Activated B cell treated with CpG ODN at 0.5 μM for 24 hours (primary cell): ENCODE results near the gene SEC24D. TPM values are rescaled to one million over a fixed set of nuclear protein-coding genes. Genes with fewer than 3 reads are reported as not detected.

Experiments used
- ATAC-seq: fragments of 200-7000 bp; cut with Tn5 transposase; one replicate; pipeline ENCODE4 v1.10.0; 2021; ENCODE audit warnings: low read depth, mild to moderate bottlenecking, moderate library complexity
- CTCF ChIA-PET: fragments of 350-600 bp; sonication (Branson Sonifier 250); formaldehyde crosslinking; loops from one replicate; lab custom pipeline; 2021; ENCODE audit warnings: antibody characterized with exemption; lab: Charles Lee
- POLR2A ChIA-PET: fragments of 350-600 bp; sonication (Branson Sonifier 250); formaldehyde crosslinking; loops from one replicate; lab custom pipeline; 2021; ENCODE audit warnings: antibody characterized with exemption; lab: Charles Lee
- DNase-seq: peaks from one replicate; pipeline ENCODE4 v3.0.0; 2022
- H3K27ac Mint-ChIP-seq: one replicate; pipeline ENCODE4 v1.8.0; 2020; ENCODE audit warnings: mixed read lengths
- H3K27me3 Mint-ChIP-seq: one replicate; pipeline ENCODE4 v1.8.0; 2021; ENCODE audit warnings: mixed read lengths
- H3K36me3 Mint-ChIP-seq: one replicate; pipeline ENCODE4 v1.8.0; 2021; ENCODE audit warnings: low read depth, mixed read lengths
- H3K4me1 Mint-ChIP-seq: one replicate; pipeline ENCODE4 v1.8.0; 2021; ENCODE audit warnings: mixed read lengths
- H3K4me3 Mint-ChIP-seq: one replicate; pipeline ENCODE4 v1.8.0; 2020; ENCODE audit warnings: mild to moderate bottlenecking, mixed read lengths
- H3K9me3 Mint-ChIP-seq: one replicate; pipeline ENCODE4 v1.8.0; 2020; ENCODE audit warnings: mixed read lengths
- intact Hi-C: fragments of 100-400 bp; cut with micrococcal nuclease; formaldehyde crosslinking; loops from one replicate; pipeline ENCODE4 v1.15.1; 2024
- total RNA-seq: library from RNA; stranded (reverse); gene quantifications from 2 replicates; pipeline ENCODE4 v1.2.3, GENCODE V29; 2022
- TF ChIP-seq, protein P1 (sequence below): fragments of 200-600 bp; IDR thresholded peaks from one replicate; pipeline ENCODE4 v1.8.0; 2022; ENCODE audit warnings: antibody characterized with exemption, mild to moderate bottlenecking

The SEC24D gene
- total RNA-seq, 1 donor from 2014 or later, result 19.4 TPM

DNA sequence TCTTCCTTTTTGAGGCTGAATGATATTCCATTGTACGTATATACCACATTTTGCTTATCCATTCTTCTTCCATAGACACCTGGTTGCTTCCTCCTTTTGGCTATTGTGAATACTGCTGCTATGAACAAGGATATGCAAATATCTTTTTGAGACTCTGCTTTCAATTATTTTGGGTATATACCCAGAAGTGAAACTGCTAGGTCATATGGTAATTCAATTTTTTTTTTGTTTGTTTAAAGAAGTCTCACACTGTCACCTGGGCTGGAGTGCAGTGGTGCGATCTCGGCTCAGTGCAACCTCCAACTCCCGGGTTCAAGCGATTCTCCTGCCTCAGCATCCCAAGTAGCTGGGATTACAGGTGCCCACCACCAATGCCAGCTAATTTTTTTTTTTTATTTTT is 75.4 kb downstream of the SEC24D start:
- H3K36me3 Mint-ChIP-seq, result peaks cover 25% of the 10 kb centered on the region
- ATAC-seq (peak; percentile 95), DNase-seq (no peak)

DNA sequence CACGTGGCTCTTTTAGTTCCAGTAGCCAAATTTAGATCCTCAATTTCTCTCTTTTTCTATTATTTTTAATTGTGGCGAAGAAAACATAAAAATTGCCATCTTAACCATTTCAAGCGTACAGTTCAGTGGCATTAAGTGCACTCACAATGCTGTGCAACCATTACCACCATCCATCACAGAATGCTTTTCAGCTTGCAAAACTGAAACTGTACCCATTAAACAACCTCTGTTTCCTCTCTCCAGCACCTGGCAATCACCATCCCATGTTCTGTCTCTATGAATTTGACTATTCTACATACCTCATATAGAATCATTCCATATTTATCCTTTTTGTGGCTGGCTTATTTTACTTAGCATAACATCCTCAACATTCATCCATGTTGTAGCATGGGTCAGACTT is 75.8 kb downstream of the SEC24D start:
- ChIA-PET POLR2A (no interaction called here), CTCF (interaction anchor here (0.7 kb wide), 1 partner anchor 13 kb away, joined by 3 read pairs; no protein-coding TSS in a partner anchor)
- Mint-ChIP-seq H3K27me3 (no peaks in the 10 kb centered on the region), H3K4me3 (peak overlapping the region; percentile 17), H3K36me3 (peaks cover 25% of the 10 kb centered on the region), H3K27ac (peak overlapping the region; percentile 38), H3K4me1 (peaks cover 23% of the 10 kb centered on the region), H3K9me3 (no peaks in the 10 kb centered on the region)
- intact Hi-C loops, result loop anchor here (1.0 to 10.0 kb wide), 7 partner anchors 19 to 485 kb away; partner anchors contain the start of genes METTL14 and USP53
- ATAC-seq, result peak; percentile 23
- TF ChIP-seq, protein P1, sequence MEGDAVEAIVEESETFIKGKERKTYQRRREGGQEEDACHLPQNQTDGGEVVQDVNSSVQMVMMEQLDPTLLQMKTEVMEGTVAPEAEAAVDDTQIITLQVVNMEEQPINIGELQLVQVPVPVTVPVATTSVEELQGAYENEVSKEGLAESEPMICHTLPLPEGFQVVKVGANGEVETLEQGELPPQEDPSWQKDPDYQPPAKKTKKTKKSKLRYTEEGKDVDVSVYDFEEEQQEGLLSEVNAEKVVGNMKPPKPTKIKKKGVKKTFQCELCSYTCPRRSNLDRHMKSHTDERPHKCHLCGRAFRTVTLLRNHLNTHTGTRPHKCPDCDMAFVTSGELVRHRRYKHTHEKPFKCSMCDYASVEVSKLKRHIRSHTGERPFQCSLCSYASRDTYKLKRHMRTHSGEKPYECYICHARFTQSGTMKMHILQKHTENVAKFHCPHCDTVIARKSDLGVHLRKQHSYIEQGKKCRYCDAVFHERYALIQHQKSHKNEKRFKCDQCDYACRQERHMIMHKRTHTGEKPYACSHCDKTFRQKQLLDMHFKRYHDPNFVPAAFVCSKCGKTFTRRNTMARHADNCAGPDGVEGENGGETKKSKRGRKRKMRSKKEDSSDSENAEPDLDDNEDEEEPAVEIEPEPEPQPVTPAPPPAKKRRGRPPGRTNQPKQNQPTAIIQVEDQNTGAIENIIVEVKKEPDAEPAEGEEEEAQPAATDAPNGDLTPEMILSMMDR, result no peak
- no peak for DNase-seq

More for the DNA sequence above, 75.4 kb downstream of the SEC24D start:
- TF ChIP-seq, protein P1, result no peak
- Mint-ChIP-seq H3K4me1 (peaks cover 23% of the 10 kb centered on the region), H3K27me3 (no peaks in the 10 kb centered on the region), H3K27ac (peak overlapping the region; percentile 38), H3K9me3 (no peaks in the 10 kb centered on the region), H3K4me3 (peak overlapping the region; percentile 17)
- CTCF ChIA-PET, result no interaction called here
- intact Hi-C loops, result loop anchor here (1.0 to 10.0 kb wide), 7 partner anchors 19 to 486 kb away; partner anchors contain the start of genes METTL14 and USP53
- POLR2A ChIA-PET, result no interaction called here

DNA sequence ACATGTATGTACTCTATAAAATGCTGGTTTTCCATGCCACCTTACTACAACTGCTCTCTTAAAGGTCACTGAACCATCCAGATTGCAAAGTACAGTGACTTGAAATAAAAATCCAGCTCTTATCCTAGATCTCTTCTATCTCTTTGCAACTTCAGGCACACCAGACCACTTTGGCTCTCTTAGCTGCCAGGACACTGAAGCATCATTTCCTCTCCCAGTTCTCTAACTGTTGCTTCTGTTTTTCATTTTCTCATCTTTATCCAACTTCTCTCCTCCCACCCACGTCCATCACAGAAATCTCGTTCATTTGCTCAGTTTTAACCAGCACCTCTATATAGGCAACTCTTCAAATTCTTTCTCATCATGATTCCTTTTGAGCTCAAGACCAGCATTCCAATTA is 76.4 kb downstream of the SEC24D start:
- ATAC-seq, result no peak
- H3K4me3 Mint-ChIP-seq, result no peak overlapping the region
- H3K27me3 Mint-ChIP-seq, result no peaks in the 10 kb centered on the region
- intact Hi-C loops, result no loop called here
- TF ChIP-seq, protein P1, result no peak
- POLR2A ChIA-PET, result no interaction called here
- no peaks in the 10 kb centered on the region for H3K9me3 Mint-ChIP-seq
- CTCF ChIA-PET, result interaction anchor here (0.7 kb wide), 1 partner anchor 13 kb away, joined by 3 read pairs; no protein-coding TSS in a partner anchor
- H3K4me1 Mint-ChIP-seq, result peaks cover 23% of the 10 kb centered on the region
- no peak for DNase-seq
- H3K36me3 Mint-ChIP-seq, result peaks cover 22% of the 10 kb centered on the region
- H3K27ac Mint-ChIP-seq, result no peak overlapping the region

DNA sequence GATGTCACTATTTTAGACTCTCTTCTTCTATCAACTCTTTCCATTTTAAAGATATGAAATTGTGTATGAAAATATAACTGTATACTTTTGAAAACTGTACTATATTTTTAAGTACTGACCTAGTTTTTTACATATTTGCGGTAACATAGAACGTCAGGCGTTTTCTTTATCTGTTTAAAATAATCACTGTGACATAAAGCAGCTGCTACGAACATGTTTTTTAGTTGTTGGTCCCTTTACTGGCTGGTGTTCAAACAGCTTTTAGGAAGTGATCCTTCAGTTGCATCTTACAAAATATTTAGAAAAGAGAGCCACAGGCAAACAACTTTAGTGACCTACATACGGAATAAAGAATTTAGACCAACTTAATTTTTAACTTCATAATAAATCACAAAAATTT is 77.6 kb downstream of the SEC24D start:
- peaks cover 23% of the 10 kb centered on the region for H3K4me1 Mint-ChIP-seq
- H3K27ac Mint-ChIP-seq, result no peak overlapping the region
- CTCF ChIA-PET, result no interaction called here
- ATAC-seq (no peak), DNase-seq (no peak)
- intact Hi-C loops, result no loop called here
- H3K36me3 Mint-ChIP-seq, result peaks cover 11% of the 10 kb centered on the region
- no peaks in the 10 kb centered on the region for H3K27me3 Mint-ChIP-seq
- TF ChIP-seq, protein P1, result no peak
- H3K4me3 Mint-ChIP-seq, result no peak overlapping the region
- POLR2A ChIA-PET, result no interaction called here
- H3K9me3 Mint-ChIP-seq, result no peaks in the 10 kb centered on the region

DNA sequence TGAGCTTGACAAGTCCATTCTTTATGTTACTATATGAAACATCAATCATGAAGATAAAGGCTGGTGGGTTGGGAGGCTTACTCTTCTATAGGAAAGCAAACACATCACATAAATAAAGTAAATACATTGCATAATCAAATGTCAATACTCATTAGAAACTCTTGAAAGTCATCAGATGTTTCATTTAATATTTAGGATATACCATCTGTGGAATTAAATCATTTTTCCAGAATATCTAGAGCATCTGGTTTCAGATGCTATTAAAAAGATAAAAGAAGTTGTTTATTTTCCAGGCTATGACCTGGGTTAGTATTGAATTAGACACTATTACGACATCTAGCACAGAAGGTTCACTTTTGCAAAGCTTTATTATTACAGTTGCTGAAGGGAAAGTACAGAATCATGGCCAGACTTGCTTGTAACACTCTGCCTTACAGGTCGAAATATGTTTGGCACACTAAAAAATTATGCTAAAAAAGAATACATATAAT is 78.1 kb downstream of the SEC24D start:
- Mint-ChIP-seq H3K4me1 (peaks cover 23% of the 10 kb centered on the region), H3K36me3 (peaks cover 10% of the 10 kb centered on the region), H3K27ac (no peak overlapping the region), H3K4me3 (no peak overlapping the region), H3K27me3 (no peaks in the 10 kb centered on the region), H3K9me3 (no peaks in the 10 kb centered on the region)
- no peak for DNase-seq
- ATAC-seq, result no peak
- TF ChIP-seq, protein P1, result no peak
- ChIA-PET CTCF (no interaction called here), POLR2A (no interaction called here)
- intact Hi-C loops, result no loop called here
